Progenitor cell of endocrine pancreas (in vitro differentiated cells): Measurements from ENCODE around the gene CTRB1. TPM values are rescaled to one million over a fixed set of nuclear protein-coding genes. Genes with fewer than 3 reads are reported as not detected.
A peak's percentile ranks its signal among the peaks of the same experiment; 100 is the strongest.

Source experiments
- DNase-seq: peaks from one replicate; pipeline ENCODE4 v3.0.0; 2021; ENCODE audit warnings: low spot score; ENCODE audit not compliant: unreplicated experiment
- H3K27ac Mint-ChIP-seq: 2 replicates; pipeline ENCODE4 v1.8.0; 2021; ENCODE audit warnings: mild to moderate bottlenecking, moderate library complexity, mixed read lengths
- H3K27me3 Mint-ChIP-seq: 2 replicates; pipeline ENCODE4 v1.8.0; 2021; ENCODE audit warnings: mixed read lengths
- H3K36me3 Mint-ChIP-seq: 2 replicates; pipeline ENCODE4 v1.8.0; 2022; ENCODE audit warnings: mixed read lengths; ENCODE audit not compliant: insufficient read depth
- H3K4me1 Mint-ChIP-seq: 2 replicates; pipeline ENCODE4 v1.8.0; 2021; ENCODE audit warnings: low read depth, mixed read lengths
- H3K4me3 Mint-ChIP-seq: 2 replicates; pipeline ENCODE4 v1.8.0; 2021; ENCODE audit warnings: low read depth, mild to moderate bottlenecking, moderate library complexity, mixed read lengths
- H3K9me3 Mint-ChIP-seq: 2 replicates; pipeline ENCODE4 v1.8.0; 2021; ENCODE audit warnings: low read depth, mixed read lengths
- total RNA-seq: library from RNA; stranded (reverse); gene quantifications from 2 replicates; pipeline ENCODE4 v1.2.1, GENCODE V29; 2021
- TF ChIP-seq, protein P1 (sequence below): fragments of 200-600 bp; sonication (generic); IDR thresholded peaks from one replicate; pipeline ENCODE4 v1.5.0; 2021; ENCODE audit warnings: antibody characterized with exemption, mild to moderate bottlenecking; ENCODE audit not compliant: unreplicated experiment

CTRB1 gene
- total RNA-seq, 1 donor from 2014 or later = not detected

DNA sequence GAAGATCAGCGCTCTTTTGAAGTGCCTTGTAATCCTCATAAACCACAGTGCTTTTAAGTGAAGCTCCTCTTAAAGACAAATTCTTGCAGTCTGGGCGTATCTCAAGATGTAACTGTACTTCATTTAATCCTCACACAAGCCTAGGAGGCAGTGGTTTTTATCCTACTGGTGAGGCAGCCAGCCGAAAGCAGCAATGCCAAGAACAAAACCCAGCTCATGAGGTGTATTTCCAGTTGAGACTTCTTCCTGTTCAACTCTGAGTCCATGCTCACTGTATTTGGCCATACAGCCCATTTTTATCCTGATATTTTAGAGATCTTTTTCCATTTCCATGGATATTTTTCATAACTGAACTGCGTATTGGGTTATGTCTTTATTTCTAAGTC, 25.5 kb upstream of the CTRB1 start:
- H3K36me3 Mint-ChIP-seq = no peaks in the 10 kb centered on the region
- H3K27me3 Mint-ChIP-seq = peaks cover 15% of the 10 kb centered on the region
- DNase-seq = no peak
- H3K4me1 Mint-ChIP-seq = no peaks in the 10 kb centered on the region
- peak overlapping the region; percentile 49 for H3K27ac Mint-ChIP-seq
- H3K4me3 Mint-ChIP-seq = no peak overlapping the region
- TF ChIP-seq, protein P1, sequence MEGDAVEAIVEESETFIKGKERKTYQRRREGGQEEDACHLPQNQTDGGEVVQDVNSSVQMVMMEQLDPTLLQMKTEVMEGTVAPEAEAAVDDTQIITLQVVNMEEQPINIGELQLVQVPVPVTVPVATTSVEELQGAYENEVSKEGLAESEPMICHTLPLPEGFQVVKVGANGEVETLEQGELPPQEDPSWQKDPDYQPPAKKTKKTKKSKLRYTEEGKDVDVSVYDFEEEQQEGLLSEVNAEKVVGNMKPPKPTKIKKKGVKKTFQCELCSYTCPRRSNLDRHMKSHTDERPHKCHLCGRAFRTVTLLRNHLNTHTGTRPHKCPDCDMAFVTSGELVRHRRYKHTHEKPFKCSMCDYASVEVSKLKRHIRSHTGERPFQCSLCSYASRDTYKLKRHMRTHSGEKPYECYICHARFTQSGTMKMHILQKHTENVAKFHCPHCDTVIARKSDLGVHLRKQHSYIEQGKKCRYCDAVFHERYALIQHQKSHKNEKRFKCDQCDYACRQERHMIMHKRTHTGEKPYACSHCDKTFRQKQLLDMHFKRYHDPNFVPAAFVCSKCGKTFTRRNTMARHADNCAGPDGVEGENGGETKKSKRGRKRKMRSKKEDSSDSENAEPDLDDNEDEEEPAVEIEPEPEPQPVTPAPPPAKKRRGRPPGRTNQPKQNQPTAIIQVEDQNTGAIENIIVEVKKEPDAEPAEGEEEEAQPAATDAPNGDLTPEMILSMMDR = no peak
- no peaks in the 10 kb centered on the region for H3K9me3 Mint-ChIP-seq

DNA sequence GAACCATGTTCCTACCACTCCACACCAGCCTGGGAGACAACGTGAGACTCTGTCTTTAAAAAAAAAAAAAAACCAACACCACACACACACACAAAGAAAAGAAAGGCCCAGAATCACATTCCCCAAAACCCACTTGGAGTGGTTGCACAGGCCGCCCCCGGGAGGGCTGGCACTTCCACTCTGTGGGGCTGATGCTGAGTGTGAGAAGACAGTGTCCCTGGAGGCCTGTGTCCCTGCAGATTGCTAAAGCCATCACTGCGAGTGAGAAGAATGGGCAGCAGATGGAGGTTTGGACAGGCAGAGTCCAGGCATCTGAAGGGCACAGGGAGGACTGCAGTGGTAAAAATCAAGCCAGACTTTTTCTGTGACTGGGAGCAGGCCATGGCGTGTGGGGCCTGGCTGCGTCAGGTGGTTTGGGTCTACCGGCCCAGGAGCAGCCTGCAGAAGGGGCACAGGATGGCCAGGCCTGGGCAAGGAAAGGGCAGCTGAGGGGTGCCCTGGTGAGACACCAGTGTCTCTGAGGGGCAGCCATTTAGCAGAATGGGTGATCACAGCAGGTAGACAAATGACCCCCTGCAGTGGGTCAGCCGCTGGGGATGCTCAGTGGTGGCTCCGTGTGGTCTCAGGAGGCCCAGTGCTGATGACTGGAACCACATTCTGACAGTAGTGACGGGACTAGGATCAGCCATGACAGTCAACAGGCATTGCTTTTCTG, 24.9 kb upstream of the CTRB1 start:
- no peak for DNase-seq
- H3K36me3 Mint-ChIP-seq = no peaks in the 10 kb centered on the region
- H3K4me3 Mint-ChIP-seq = no peak overlapping the region
- no peaks in the 10 kb centered on the region for H3K9me3 Mint-ChIP-seq
- H3K4me1 Mint-ChIP-seq = no peaks in the 10 kb centered on the region
- TF ChIP-seq, protein P1 = no peak
- H3K27ac Mint-ChIP-seq = peak overlapping the region; percentile 49
- H3K27me3 Mint-ChIP-seq = peaks cover 17% of the 10 kb centered on the region

DNA sequence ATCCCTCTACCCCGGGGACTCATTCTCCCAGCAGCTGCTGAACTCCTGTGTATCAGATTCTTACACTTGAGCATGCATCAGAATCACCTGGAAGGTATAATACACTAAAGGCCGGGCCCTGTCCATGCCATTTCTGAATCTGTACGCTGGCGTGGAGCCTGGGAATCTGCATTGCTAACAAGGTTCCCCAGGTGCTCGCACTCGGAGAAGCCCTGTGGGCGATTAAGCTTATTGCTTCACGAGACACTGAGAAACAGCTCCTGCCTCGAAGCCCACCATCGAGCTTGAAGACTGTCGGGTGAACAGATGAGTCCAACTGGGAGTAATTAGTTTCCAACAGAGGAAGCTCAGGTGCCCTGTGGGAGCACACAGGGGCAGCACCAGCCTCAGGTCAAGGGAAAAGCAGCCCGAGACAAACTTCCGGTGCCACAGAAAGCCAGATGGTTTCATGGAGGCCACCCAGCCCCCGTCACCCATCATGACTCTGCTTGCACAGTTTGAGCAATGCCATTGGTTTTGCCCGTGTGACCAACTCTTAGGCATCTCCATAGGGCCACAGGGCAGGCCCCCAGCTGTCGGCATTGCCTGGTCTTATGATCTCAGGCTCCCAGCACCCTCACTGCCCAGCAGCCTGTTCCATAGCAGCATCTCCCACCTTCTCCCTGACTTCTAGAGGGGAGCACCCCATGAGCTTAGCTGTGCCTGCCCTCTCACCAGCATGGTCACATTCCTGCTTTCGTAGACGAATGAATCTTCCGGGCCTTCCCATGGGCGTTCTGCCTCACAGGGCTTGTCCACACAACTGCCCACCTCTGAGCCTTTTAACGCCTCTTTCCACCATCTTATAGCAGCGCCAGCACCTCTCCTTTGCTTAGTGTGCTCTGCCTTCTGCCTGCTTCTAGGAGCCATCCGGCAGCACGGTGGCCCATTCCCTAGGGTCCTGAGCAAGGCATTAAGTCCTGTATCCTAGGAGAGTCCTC, 22.7 kb upstream of the CTRB1 start:
- Mint-ChIP-seq H3K27ac (no peak overlapping the region), H3K36me3 (no peaks in the 10 kb centered on the region), H3K4me1 (no peaks in the 10 kb centered on the region), H3K4me3 (no peak overlapping the region), H3K9me3 (no peaks in the 10 kb centered on the region), H3K27me3 (peaks cover 22% of the 10 kb centered on the region)
- DNase-seq = no peak
- TF ChIP-seq, protein P1 = no peak

DNA sequence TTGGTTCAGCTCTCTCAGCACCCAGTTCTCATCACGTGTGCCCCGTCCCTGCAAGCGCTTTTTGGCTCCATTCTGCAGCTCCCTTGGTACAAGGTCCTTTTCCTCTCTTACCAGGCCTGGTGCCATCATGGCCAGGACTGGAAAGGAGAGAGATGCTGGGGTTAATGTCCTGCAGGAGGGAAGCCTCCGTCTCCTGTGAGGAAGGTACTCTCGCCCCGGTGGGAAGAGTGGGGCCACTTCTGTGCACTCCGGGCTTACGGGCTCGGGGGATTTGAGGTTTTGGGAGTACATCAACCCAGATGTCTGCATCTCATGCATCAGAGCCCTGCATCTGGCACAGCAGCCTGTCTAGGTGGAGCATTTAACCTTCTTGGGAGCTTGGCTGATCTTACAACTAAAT, 22.0 kb upstream of the CTRB1 start:
- TF ChIP-seq, protein P1 = no peak

DNA sequence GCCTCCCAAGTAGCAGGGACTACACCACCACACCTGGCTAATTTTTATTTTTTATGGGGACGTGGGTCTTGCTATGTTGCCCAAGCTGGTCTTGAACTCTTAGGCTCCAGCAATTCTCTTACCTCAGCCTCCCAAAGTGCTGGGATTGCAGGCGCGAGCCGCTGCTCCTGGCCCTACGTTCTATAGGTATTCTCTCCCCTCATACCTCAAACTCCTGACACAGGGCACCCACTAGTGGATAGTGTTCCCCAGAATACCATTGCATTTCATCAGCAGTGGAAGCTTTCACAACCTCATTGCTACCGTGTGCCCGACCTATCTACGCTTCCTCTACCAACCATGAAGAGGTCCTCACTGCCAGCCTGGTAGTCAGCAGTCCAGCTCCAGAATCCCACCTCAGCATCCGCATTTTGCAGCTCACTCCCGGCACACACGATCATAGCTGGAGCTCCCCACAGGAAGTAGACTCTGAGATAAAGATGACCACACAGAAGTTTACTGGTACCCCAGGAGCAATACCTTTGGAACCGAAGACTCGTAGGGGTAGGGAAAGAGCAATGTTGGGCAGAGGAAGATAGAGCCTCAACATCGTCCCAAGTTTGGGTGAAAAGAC, 21.2 kb upstream of the CTRB1 start:
- no peak overlapping the region for H3K4me3 Mint-ChIP-seq
- H3K27ac Mint-ChIP-seq = no peak overlapping the region
- no peaks in the 10 kb centered on the region for H3K9me3 Mint-ChIP-seq
- no peak for DNase-seq
- no peaks in the 10 kb centered on the region for H3K4me1 Mint-ChIP-seq
- H3K27me3 Mint-ChIP-seq = peaks cover 24% of the 10 kb centered on the region
- H3K36me3 Mint-ChIP-seq = no peaks in the 10 kb centered on the region
- TF ChIP-seq, protein P1 = no peak

More for the DNA sequence above, 22.0 kb upstream of the CTRB1 start:
- peaks cover 24% of the 10 kb centered on the region for H3K27me3 Mint-ChIP-seq
- no peak overlapping the region for H3K4me3 Mint-ChIP-seq
- H3K9me3 Mint-ChIP-seq = no peaks in the 10 kb centered on the region
- no peaks in the 10 kb centered on the region for H3K4me1 Mint-ChIP-seq
- H3K36me3 Mint-ChIP-seq = no peaks in the 10 kb centered on the region
- no peak overlapping the region for H3K27ac Mint-ChIP-seq
- DNase-seq = no peak
